ENCODE results near the gene MRPS12. TPM values are rescaled to one million over a fixed set of nuclear protein-coding genes. Genes with fewer than 3 reads are reported as not detected.

The MRPS12 gene
- total and polyA plus RNA-seq, 2 of the 4 experiments (the other 2 are of a cell fraction): 26.7 to 75.4 TPM

DNA sequence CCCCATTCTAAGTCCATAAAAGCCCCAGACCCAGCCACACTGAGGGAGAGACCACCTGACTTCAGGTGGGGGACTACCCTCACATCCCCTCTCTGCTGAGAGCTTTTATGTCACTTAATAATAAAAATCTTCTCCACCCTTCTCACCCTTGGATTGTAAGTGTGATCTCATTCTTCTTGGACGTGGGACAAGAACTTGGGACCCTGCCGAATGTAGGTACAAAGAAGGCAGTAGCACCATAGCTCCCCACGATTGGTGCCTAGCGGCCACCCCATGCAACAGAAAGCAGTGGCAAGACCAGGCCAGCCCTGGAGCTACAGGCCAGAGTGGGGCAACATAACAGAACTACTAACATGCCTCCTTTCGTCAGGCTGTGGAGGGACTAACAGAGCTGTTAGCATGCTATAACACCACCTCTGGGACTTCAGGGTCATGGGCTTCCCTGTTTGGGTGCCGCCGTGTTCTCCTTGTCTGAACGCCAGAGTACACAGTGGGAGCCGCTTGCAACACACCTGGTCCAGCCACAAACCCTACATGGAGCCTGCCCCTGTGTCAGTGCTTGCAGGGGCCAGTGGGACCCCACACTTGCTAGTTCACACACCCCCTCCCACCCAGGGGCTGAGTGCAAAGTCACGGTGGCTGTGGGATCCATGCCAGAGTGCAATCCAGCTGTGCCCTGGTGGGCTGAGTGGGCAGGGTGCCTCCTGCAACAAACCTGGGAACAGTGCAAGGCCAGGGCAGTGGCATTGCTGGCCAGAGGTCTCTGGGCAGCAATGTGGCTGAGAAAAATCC lies 50.0 kb downstream of the MRPS12 start (continued):
- TF ChIP-seq POLR2A (IDR thresholded peaks at IDR 0.05; ENCODE audit: low read depth, low read length): no peak

Other genes with a start within 250 kb of the MRPS12 start
- 0.18 TPM in 1 of 2 replicates, not detected in the other for gene CAPN12, start 186.5 kb upstream of the MRPS12 start, total RNA-seq (2012; rRNA removed)
- 0.97 and 0.99 TPM in 2 replicates for gene CAPN12, start 186.5 kb upstream of the MRPS12 start, polyA plus RNA-seq (2012; rRNA removed)
- gene LGALS7, start 157.4 kb upstream of the MRPS12 start, total RNA-seq (2012; rRNA removed): not detected in 2 replicates
- not detected in 2 replicates for gene LGALS7, start 157.4 kb upstream of the MRPS12 start, polyA plus RNA-seq (2012; rRNA removed)
- not detected in 2 replicates for gene LGALS7B, start 141.7 kb upstream of the MRPS12 start, total RNA-seq (2012; rRNA removed)
- not detected in 2 replicates for gene LGALS7B, start 141.7 kb upstream of the MRPS12 start, polyA plus RNA-seq (2012; rRNA removed)
- gene LGALS4, start 118.0 kb upstream of the MRPS12 start, total RNA-seq (2012; rRNA removed): not detected in 2 replicates
- 0.10 and 0.29 TPM in 2 replicates for gene LGALS4, start 118.0 kb upstream of the MRPS12 start, polyA plus RNA-seq (2012; rRNA removed)
- 15.0 and 15.6 TPM in 2 replicates for gene ECH1, start 99.2 kb upstream of the MRPS12 start, total RNA-seq (2012; rRNA removed)
- gene ECH1, start 99.2 kb upstream of the MRPS12 start, polyA plus RNA-seq (2012; rRNA removed): 62.1 and 62.3 TPM in 2 replicates
- gene HNRNPL, start 81.0 kb upstream of the MRPS12 start, total RNA-seq (2012; rRNA removed): 316 and 429 TPM in 2 replicates
- 277 and 280 TPM in 2 replicates for gene HNRNPL, start 81.0 kb upstream of the MRPS12 start, polyA plus RNA-seq (2012; rRNA removed)
- gene RINL, start 52.7 kb upstream of the MRPS12 start, total RNA-seq (2012; rRNA removed): 0.72 and 0.83 TPM in 2 replicates
- gene RINL, start 52.7 kb upstream of the MRPS12 start, polyA plus RNA-seq (2012; rRNA removed): 1.2 and 1.9 TPM in 2 replicates
- 37.5 and 43.0 TPM in 2 replicates for gene SIRT2, start 31.3 kb upstream of the MRPS12 start, total RNA-seq (2012; rRNA removed)
- gene SIRT2, start 31.3 kb upstream of the MRPS12 start, polyA plus RNA-seq (2012; rRNA removed): 50.0 and 53.8 TPM in 2 replicates
- 6.4 and 7.5 TPM in 2 replicates for gene NFKBIB, start 31.0 kb upstream of the MRPS12 start, total RNA-seq (2012; rRNA removed)
- gene NFKBIB, start 31.0 kb upstream of the MRPS12 start, polyA plus RNA-seq (2012; rRNA removed): 25.5 and 36.2 TPM in 2 replicates
- not detected in 2 replicates for gene CCER2, start 18.8 kb upstream of the MRPS12 start, total RNA-seq (2012; rRNA removed)
- 0.19 and 0.22 TPM in 2 replicates for gene CCER2, start 18.8 kb upstream of the MRPS12 start, polyA plus RNA-seq (2012; rRNA removed)
- 8.3 and 10.8 TPM in 2 replicates for gene SARS2, start 181 bp upstream of the MRPS12 start, total RNA-seq (2012; rRNA removed)
- gene SARS2, start 181 bp upstream of the MRPS12 start, polyA plus RNA-seq (2012; rRNA removed): 33.4 and 40.3 TPM in 2 replicates
- 10.8 and 11.9 TPM in 2 replicates for gene FBXO17, start 44.8 kb downstream of the MRPS12 start, total RNA-seq (2012; rRNA removed)
- gene FBXO17, start 44.8 kb downstream of the MRPS12 start, polyA plus RNA-seq (2012; rRNA removed): 20.7 and 22.6 TPM in 2 replicates
- under 0.01 and 0.18 TPM in 2 replicates for gene FBXO27, start 101.6 kb downstream of the MRPS12 start, total RNA-seq (2012; rRNA removed)
- gene FBXO27, start 101.6 kb downstream of the MRPS12 start, polyA plus RNA-seq (2012; rRNA removed): 0.50 and 0.57 TPM in 2 replicates
- gene ACP7, start 153.4 kb downstream of the MRPS12 start, total RNA-seq (2012; rRNA removed): not detected in 2 replicates
- gene ACP7, start 153.4 kb downstream of the MRPS12 start, polyA plus RNA-seq (2012; rRNA removed): not detected in 2 replicates
- 2.0 and 2.8 TPM in 2 replicates for gene PAK4, start 194.8 kb downstream of the MRPS12 start, total RNA-seq (2012; rRNA removed)
- gene PAK4, start 194.8 kb downstream of the MRPS12 start, polyA plus RNA-seq (2012; rRNA removed): 27.2 and 35.5 TPM in 2 replicates